HFF-Myc (cell line): ENCODE data around the gene FEN1.

Experiments used
- DNase-seq: peaks from one replicate; pipeline ENCODE4 v3.0.0-alpha.2; 2011; ENCODE audit warnings: low read depth; ENCODE audit errors: extremely low read depth
- H3K4me3 ChIP-seq: replicated peaks from 2 replicates; pipeline ENCODE4 v1.5.1; 2011; ENCODE audit warnings: low read depth, mild to moderate bottlenecking, control low read depth, low read length
- TF ChIP-seq, protein P1 (sequence below): IDR thresholded peaks from 2 replicates; pipeline ENCODE4 v1.5.1; 2012; ENCODE audit warnings: mild to moderate bottlenecking, low read depth, low read length, control low read depth; ENCODE audit errors: missing control alignments

The FEN1 gene

GRCh38 chr11:61765550-61766253 is 27.0 kb upstream of the FEN1 start:
- H3K4me3 ChIP-seq: no peak overlapping the region
- TF ChIP-seq, protein P1, sequence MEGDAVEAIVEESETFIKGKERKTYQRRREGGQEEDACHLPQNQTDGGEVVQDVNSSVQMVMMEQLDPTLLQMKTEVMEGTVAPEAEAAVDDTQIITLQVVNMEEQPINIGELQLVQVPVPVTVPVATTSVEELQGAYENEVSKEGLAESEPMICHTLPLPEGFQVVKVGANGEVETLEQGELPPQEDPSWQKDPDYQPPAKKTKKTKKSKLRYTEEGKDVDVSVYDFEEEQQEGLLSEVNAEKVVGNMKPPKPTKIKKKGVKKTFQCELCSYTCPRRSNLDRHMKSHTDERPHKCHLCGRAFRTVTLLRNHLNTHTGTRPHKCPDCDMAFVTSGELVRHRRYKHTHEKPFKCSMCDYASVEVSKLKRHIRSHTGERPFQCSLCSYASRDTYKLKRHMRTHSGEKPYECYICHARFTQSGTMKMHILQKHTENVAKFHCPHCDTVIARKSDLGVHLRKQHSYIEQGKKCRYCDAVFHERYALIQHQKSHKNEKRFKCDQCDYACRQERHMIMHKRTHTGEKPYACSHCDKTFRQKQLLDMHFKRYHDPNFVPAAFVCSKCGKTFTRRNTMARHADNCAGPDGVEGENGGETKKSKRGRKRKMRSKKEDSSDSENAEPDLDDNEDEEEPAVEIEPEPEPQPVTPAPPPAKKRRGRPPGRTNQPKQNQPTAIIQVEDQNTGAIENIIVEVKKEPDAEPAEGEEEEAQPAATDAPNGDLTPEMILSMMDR: no peak
- DNase-seq: no peak

GRCh38 chr11:61766353-61766841 is 26.3 kb upstream of the FEN1 start:
- DNase-seq: no peak
- TF ChIP-seq, protein P1: no peak
- H3K4me3 ChIP-seq: no peak overlapping the region

- DNase-seq: no peak
- TF ChIP-seq, protein P1: no peak
- H3K4me3 ChIP-seq: no peak overlapping the region
These were observed 24.2 kb upstream of the FEN1 start for GRCh38 chr11:61768376-61769076.

DNA sequence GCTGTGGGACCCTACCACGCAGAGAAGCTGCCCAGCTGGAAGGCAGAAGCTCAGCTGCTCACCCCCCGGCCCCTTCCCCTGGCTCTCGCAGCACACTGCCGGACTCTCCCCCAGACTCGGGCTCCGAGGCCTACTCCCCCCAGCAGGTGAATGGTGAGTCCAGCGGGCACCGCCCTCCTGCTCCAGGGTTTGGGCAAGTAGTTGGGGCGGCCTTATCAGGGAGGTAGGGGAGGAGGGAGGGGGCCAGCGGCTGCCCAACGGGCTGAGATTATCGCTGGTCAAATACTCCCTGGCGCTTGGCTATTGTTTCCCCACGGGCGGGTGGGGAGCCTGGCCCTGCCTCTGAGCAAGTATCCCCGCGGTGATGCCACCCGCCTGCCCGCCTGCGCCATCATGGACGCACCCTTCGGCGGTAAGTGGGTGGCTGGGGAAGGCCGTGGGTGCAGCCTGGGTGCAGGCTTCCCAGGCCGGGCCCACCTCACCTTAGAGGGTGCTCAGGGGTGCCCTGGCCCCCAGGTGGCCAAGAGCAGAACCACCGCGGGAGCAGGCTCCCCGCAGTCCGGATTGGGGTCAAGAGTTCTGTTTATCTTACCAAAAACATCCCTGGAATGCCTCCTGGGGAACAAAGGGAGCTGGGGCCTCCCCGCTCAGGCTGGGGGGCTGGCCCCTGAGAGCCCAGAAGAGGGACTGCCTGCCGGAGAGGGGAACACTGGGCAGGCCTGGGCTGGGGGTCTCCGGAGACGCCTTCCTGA is 23.4 kb upstream of the FEN1 start:
- H3K4me3 ChIP-seq: no peak overlapping the region
- TF ChIP-seq, protein P1: peak; percentile 12
- no peak for DNase-seq

DNA sequence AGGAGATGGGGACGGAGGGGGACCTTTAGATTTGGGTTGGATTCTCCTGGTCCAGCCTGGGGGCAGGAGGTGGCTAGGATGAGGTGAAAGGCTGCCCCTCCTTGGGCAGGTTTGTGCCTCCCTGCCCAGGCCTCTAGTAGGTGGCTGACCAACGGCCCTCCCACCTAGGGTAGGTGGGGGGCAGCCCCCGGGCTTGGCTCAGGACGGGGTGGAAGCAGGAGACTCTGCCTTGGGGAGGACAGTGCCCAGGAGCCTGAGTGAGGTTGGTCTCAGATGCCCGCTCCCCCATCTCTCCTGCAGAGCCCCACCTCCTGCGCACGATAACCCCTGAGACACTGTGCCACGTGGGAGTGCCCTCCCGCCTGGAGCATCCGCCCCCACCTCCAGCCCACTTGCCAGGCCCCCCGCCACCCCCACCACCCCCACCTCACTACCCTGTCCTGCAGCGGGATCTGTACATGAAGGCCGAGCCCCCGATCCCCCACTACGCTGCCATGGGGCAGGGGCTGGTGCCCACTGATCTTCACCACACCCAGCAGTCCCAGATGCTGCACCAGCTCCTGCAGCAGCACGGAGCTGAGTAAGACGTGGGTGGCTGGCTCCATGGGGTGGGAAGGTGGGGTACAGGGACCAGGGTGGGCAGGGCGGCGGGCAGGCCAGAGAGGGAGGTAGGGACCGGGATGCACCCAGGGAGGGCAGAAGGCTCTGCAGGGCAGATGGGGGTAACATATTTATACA is 22.6 kb upstream of the FEN1 start:
- no peak overlapping the region for H3K4me3 ChIP-seq
- DNase-seq: no peak
- TF ChIP-seq, protein P1: no peak

- TF ChIP-seq, protein P1: no peak
- no peak for DNase-seq
- H3K4me3 ChIP-seq: no peak overlapping the region
These were observed 21.4 kb upstream of the FEN1 start for GRCh38 chr11:61771195-61771894.
